Bronchial epithelial cell (primary cell): ENCODE results near the gene GMPR. TPM values are rescaled to one million over a fixed set of nuclear protein-coding genes. Genes with fewer than 3 reads are reported as not detected.

Source experiments
- DNase-seq: peaks from one replicate; pipeline ENCODE4 v3.0.0-alpha.2; 2010; ENCODE audit warnings: low read depth
- FAIRE-seq: peaks from 2 replicates; lab custom pipeline; 2011; peaks lifted over from hg19 to GRCh38; lab: Jason Lieb, UNC
- H3K27me3 ChIP-seq: 2 replicates; pipeline ENCODE4 v1.5.1; 2011; ENCODE audit warnings: low read length; ENCODE audit not compliant: control insufficient read depth, insufficient read depth
- H3K36me3 ChIP-seq: 2 replicates; pipeline ENCODE4 v1.5.1; 2011; ENCODE audit warnings: low read length; ENCODE audit not compliant: control insufficient read depth, insufficient read depth
- H3K4me3 ChIP-seq: 2 replicates; pipeline ENCODE4 v1.5.1; 2011; ENCODE audit warnings: mild to moderate bottlenecking, low read depth, low read length, control low read depth
- total RNA-seq: library from RNA; depleted of rRNA; stranded (reverse); fragments of >200 nt; gene quantifications from 2 replicates; pipeline ENCODE4 v1.2.1, GENCODE V29; 2014
- TF ChIP-seq, protein P1 (sequence below): IDR thresholded peaks from 2 replicates; pipeline ENCODE4 v1.5.1; 2011; ENCODE audit warnings: mild to moderate bottlenecking, moderate library complexity, low read length, control low read depth, inconsistent platforms; ENCODE audit not compliant: insufficient read depth, severe bottlenecking

GMPR gene
- total RNA-seq, result 0.26 and 0.53 TPM in 2 replicates

DNA sequence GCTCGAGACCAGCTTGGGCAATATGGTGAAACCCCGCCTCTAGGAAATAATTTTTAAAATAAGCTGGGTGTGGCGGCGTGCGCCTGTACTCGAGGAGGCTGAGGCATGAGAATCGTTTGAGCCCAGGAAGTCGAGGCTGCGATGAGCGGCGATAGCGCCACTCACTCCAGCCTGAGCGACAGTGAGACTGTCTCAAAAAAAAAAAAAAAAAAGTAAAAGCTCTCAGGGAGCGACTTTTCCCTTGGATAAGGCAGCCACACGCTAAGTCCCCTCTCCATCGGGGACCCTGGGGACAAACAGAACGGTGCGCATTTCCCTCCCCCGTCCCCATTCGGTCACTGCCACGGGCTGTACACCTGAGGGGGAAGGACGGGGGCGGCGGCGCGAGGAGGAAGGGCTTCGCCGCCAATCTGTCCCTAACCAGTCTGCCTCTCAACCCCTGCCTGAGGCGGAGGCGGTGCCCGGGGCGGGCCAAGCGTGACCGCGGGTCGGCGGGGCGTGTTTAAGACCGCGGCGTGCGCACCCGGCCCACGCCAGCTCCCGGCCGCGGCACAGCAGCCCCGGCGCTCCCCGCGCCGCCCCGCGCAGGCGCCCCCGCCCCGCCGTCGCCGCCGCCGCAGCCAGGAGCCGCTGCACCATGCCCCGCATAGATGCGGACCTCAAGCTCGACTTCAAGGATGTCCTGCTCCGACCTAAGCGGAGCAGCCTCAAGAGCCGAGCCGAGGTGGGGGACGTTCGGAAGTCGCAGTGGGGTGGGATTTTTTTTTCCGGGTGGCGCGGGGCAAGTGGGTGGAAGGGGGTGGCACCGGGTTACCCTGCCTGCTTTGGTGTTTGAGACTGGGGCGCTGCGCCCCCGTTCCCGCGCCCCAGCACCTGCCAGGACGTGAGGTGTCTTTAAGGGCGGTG, at the start of gene GMPR:
TSS of gene GMPR (plus strand) at position 531 of the 906 bp plus-strand sequence. CDS start at position 638, 107 bp downstream.
- H3K4me3 ChIP-seq, result peak within 1 kb of the TSS; percentile 40
- DNase-seq (no peak), FAIRE-seq (no peak)
- no peaks in the 10 kb centered on the region for H3K27me3 ChIP-seq
- TF ChIP-seq, protein P1, sequence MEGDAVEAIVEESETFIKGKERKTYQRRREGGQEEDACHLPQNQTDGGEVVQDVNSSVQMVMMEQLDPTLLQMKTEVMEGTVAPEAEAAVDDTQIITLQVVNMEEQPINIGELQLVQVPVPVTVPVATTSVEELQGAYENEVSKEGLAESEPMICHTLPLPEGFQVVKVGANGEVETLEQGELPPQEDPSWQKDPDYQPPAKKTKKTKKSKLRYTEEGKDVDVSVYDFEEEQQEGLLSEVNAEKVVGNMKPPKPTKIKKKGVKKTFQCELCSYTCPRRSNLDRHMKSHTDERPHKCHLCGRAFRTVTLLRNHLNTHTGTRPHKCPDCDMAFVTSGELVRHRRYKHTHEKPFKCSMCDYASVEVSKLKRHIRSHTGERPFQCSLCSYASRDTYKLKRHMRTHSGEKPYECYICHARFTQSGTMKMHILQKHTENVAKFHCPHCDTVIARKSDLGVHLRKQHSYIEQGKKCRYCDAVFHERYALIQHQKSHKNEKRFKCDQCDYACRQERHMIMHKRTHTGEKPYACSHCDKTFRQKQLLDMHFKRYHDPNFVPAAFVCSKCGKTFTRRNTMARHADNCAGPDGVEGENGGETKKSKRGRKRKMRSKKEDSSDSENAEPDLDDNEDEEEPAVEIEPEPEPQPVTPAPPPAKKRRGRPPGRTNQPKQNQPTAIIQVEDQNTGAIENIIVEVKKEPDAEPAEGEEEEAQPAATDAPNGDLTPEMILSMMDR, result no peak
- no peaks in the 10 kb centered on the region for H3K36me3 ChIP-seq

DNA sequence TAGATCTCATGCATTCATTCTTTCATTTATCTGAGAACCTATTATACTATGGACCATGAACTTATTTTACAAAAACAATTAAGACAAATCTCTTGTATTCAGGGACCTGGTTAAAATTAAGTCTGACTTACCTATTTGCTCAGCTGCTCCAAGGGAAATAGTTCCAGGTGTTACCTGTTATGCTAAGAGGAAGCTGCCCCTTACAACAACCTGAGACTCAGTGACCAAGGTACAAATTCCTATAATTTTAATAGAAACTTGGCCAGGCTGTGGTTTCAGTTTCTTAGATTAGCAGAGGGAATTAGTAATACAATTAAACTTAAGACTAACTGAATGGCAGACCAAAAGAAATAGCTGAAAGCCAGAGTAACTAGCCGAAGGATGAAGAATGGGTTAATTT, 48.2 kb upstream of the GMPR start:
- H3K27me3 ChIP-seq, result no peaks in the 10 kb centered on the region
- H3K4me3 ChIP-seq, result no peak overlapping the region
- TF ChIP-seq, protein P1, result no peak
- DNase-seq (no peak), FAIRE-seq (no peak)
- no peaks in the 10 kb centered on the region for H3K36me3 ChIP-seq

DNA sequence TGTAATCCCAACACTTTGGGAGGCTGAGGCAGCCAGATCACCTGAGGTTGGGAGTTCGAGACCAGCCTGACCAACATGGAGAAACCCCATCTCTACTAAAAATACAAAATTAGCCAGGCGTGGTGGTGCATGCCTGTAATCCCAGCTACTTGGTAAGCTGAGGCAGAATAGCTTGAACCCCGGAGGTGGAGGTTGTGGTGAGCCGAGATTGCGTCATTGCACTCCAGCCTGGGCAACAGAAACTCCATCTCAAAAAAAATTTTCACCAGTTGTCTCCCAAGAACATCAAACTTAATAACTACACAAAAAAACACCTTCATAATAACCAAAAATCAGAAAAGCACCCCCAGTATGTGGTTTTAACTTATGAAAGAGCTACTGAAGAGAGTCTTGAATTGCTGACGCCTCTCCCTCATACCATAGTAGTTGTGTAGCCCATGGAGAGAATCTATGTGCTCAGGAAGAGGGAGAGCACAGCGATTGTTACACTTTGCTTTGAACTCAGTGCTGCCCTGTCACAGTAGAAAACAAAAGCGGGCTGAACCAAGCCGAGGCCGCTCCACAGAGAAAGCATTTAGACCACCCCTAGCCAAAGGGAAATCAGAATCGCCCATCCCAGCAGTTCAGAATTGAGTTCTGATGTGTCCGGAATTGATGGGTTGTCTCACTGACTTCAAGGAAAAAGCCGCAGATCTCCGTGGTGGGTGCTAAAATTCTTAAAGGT, 42.0 kb upstream of the GMPR start:
- Histone ChIP-seq H3K4me3 (no peak overlapping the region), H3K27me3 (peaks cover 13% of the 10 kb centered on the region), H3K36me3 (no peaks in the 10 kb centered on the region)
- TF ChIP-seq, protein P1, result no peak
- DNase-seq (no peak), FAIRE-seq (no peak)

DNA sequence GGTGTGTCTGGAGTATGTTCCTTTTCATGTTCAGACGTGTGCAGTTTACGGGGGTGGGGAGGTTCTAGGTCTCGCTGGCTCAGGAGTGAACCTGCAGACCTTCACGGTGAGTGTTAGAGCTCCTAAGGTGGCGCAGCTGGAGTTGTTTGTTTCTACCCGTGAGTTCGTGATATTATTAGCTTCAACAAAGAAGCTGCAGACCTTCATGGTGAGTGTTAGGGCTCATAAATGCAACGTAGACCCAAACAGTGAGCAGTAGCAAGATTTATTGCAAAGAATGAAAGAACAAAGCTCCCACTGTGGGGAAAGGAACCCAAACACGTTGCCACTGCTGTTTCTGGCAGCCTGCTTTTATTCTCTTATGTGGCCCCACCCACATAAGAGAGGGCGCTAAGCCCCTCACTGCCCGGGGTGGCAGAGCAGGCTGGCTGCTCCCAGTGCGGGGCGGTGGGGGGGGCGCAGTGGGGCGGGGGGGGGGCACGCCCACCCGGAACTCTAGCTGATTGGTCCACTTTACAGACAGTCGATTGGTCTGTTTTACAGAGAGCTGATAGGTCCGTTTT, 41.3 kb upstream of the GMPR start:
- Histone ChIP-seq H3K36me3 (no peaks in the 10 kb centered on the region), H3K4me3 (no peak overlapping the region), H3K27me3 (peaks cover 13% of the 10 kb centered on the region)
- FAIRE-seq, result no peak
- no peak for DNase-seq
- TF ChIP-seq, protein P1, result no peak

DNA sequence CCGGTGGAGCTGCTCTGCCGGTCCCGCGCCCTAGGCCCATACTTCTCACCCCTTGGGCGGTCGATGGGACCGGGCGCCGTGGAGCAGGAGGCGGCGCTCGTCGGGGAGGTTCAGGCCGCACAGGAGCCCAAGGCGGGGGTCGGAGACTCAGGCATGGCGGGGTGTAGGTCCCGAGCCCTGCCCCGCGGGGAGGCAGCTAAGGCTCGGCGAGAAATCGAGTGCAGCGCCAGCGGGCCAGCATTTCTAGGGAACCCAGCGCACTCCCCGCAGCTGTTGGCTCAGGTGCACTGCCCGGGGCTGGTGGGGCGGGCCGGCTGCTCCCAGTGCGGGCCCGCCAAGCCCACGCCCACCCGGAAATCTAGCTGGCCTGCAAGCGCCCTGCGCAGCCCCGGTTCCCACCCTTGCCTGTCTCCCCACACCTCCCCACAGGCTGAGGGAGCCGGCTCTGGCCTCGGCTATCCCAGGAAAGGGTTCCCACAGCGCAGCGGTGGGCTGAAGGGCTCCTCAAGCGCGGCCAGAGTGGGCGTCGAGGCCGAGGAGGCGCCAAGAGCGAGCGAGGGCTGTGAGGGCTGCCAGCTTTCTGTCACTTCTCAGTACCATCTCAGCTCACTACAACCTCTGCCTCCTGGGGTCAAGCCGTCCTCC, 40.2 kb upstream of the GMPR start:
- DNase-seq, result no peak
- no peaks in the 10 kb centered on the region for H3K36me3 ChIP-seq
- H3K27me3 ChIP-seq, result peaks cover 13% of the 10 kb centered on the region
- TF ChIP-seq, protein P1, result no peak
- no peak overlapping the region for H3K4me3 ChIP-seq
- no peak for FAIRE-seq
